ENCODE results near the gene NAA20.
A peak's percentile ranks its signal among the peaks of the same experiment; 100 is the strongest.

NAA20 gene

GRCh38 chr20:20070871-20071726, 53.9 kb downstream of the NAA20 start:
- Histone ChIP-seq H3K4ac (ENCODE audit: low read depth, low read length) (no peak overlapping the region), H3K4me1 (ENCODE audit: control insufficient read depth in 1 of 2, insufficient read depth in 2 of 2, low read length in 2 of 2) (peaks cover 4 to 10% of the 10 kb centered on the region in 2 experiments), H2BK12ac (ENCODE audit: low read length) (no peak overlapping the region), H3K36me3 (ENCODE audit: control insufficient read depth in 1 of 2, insufficient read depth in 2 of 2, low read length in 2 of 2) (no peaks in the 10 kb centered on the region), H3K23ac (ENCODE audit: low read length) (no peak overlapping the region), H4K91ac (ENCODE audit: low read depth, low read length) (no peak overlapping the region), H3K4me2 (ENCODE audit: low read length) (no peak overlapping the region), H3K9ac (ENCODE audit: low read length) (no peak overlapping the region), H2AK5ac (ENCODE audit: low read length) (no peak overlapping the region), H4K12ac (ENCODE audit: low read depth, low read length) (no peak overlapping the region), H2AFZ (ENCODE audit: insufficient read depth, low read length, poor library complexity) (no peak overlapping the region), H2BK5ac (ENCODE audit: low read depth, low read length, poor library complexity) (no peak overlapping the region), H3K27me3 (ENCODE audit: insufficient read depth, low read length) (no peaks in the 10 kb centered on the region), H3K18ac (ENCODE audit: low read length) (no peak overlapping the region), H4K8ac (ENCODE audit: low read depth, low read length) (no peak overlapping the region), H3K27ac (ENCODE audit: low read depth, low read length) (no peak overlapping the region), H3K79me1 (ENCODE audit: low read length) (no peaks in the 10 kb centered on the region), H3K4me3 (ENCODE audit: low read depth, low read length) (no peak overlapping the region), H2BK120ac (ENCODE audit: insufficient read depth, low read length, poor library complexity) (no peak overlapping the region), H3K14ac (ENCODE audit: low read length) (no peak overlapping the region), H3K79me2 (ENCODE audit: control insufficient read depth, insufficient read depth, low read length, poor library complexity) (no peaks in the 10 kb centered on the region), H3K9me3 (ENCODE audit: insufficient read depth, low read depth, low read length) (no peaks in the 10 kb centered on the region)
- peak; percentile 41 to 78 for DNase-seq
- no CpG with 5 or more reads among the region's 10 CpGs for WGBS (ENCODE audit: extremely low coverage, insufficient coverage, insufficient read length)

DNA sequence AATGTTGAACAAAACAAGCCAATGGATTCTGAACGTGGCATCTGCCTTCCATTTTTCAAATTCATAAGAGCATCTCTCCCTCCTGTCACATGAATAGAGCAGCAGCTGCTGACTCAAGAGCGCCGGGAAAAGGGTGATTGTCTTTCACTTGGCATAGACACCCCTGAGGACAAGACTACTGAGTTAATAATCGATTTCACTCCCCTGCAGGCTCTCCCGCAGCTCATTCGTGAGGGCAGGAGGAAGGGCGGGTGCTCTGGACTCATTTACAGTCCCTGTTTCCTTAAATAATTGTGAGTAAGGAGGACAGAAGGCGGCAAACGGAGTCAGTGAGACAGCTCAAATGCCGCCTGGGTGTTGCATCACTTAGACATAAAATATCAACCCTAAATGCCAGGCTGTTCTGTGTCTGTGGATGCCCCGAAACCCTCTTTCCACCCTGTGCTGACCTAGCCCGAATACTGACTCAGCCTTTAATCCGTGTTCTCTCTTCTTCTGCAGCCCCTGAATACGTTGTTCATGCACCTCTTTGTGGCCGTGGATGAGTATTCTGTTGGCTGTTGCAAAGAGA, 56.7 kb downstream of the NAA20 start:
- Histone ChIP-seq H2AK5ac (ENCODE audit: low read length) (no peak overlapping the region), H3K14ac (ENCODE audit: low read length) (no peak overlapping the region), H4K91ac (ENCODE audit: low read depth, low read length) (no peak overlapping the region), H3K36me3 (ENCODE audit: control insufficient read depth in 1 of 2, insufficient read depth in 2 of 2, low read length in 2 of 2) (no peaks in the 10 kb centered on the region), H3K9ac (ENCODE audit: low read length) (no peak overlapping the region), H3K23ac (ENCODE audit: low read length) (no peak overlapping the region), H3K79me1 (ENCODE audit: low read length) (no peaks in the 10 kb centered on the region), H2AFZ (ENCODE audit: insufficient read depth, low read length, poor library complexity) (no peak overlapping the region), H3K4me2 (ENCODE audit: low read length) (no peak overlapping the region), H3K9me3 (ENCODE audit: insufficient read depth, low read depth, low read length) (no peaks in the 10 kb centered on the region), H2BK12ac (ENCODE audit: low read length) (no peak overlapping the region), H4K12ac (ENCODE audit: low read depth, low read length) (no peak overlapping the region), H3K4ac (ENCODE audit: low read depth, low read length) (no peak overlapping the region), H2BK120ac (ENCODE audit: insufficient read depth, low read length, poor library complexity) (no peak overlapping the region), H3K18ac (ENCODE audit: low read length) (no peak overlapping the region), H3K27me3 (ENCODE audit: insufficient read depth, low read length) (no peaks in the 10 kb centered on the region), H4K8ac (ENCODE audit: low read depth, low read length) (no peak overlapping the region), H3K4me3 (ENCODE audit: low read depth, low read length) (no peak overlapping the region), H3K27ac (ENCODE audit: low read depth, low read length) (no peak overlapping the region), H3K79me2 (ENCODE audit: control insufficient read depth, insufficient read depth, low read length, poor library complexity) (no peaks in the 10 kb centered on the region), H3K4me1 (ENCODE audit: control insufficient read depth in 1 of 2, insufficient read depth in 2 of 2, low read length in 2 of 2) (peaks cover 4 to 7% of the 10 kb centered on the region in 2 experiments), H2BK5ac (ENCODE audit: low read depth, low read length, poor library complexity) (no peak overlapping the region)
- no peak for DNase-seq
- WGBS (ENCODE audit: extremely low coverage, insufficient coverage, insufficient read length) = no CpG with 5 or more reads among the region's 15 CpGs

DNA sequence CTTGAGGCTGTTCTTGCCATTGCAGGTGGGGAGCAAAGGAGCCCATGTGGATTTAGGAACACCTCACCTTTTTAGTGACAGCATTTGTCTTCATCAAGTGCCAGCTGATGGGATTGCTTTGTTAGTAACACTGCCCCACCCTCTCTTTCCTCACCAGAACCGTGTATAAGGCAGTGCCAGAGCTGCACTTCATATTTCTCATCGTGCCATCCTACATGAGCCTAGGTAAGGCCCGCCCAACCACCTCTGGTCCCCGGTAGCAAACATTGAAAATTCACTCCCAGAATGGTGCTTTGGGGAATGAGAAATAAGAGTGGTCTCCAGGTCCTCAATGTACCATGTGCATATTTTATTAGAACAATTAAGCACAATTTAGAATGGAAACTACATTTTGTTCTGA, 57.9 kb downstream of the NAA20 start:
- Histone ChIP-seq H4K8ac (ENCODE audit: low read depth, low read length) (no peak overlapping the region), H2AK5ac (ENCODE audit: low read length) (no peak overlapping the region), H3K9ac (ENCODE audit: low read length) (no peak overlapping the region), H3K14ac (ENCODE audit: low read length) (no peak overlapping the region), H3K36me3 (ENCODE audit: control insufficient read depth in 1 of 2, insufficient read depth in 2 of 2, low read length in 2 of 2) (no peaks in the 10 kb centered on the region), H3K9me3 (ENCODE audit: insufficient read depth, low read depth, low read length) (no peaks in the 10 kb centered on the region), H2BK5ac (ENCODE audit: low read depth, low read length, poor library complexity) (no peak overlapping the region), H3K18ac (ENCODE audit: low read length) (no peak overlapping the region), H2BK120ac (ENCODE audit: insufficient read depth, low read length, poor library complexity) (no peak overlapping the region), H2AFZ (ENCODE audit: insufficient read depth, low read length, poor library complexity) (no peak overlapping the region), H3K27me3 (ENCODE audit: insufficient read depth, low read length) (no peaks in the 10 kb centered on the region), H3K23ac (ENCODE audit: low read length) (no peak overlapping the region), H3K27ac (ENCODE audit: low read depth, low read length) (no peak overlapping the region), H3K4ac (ENCODE audit: low read depth, low read length) (no peak overlapping the region), H3K4me3 (ENCODE audit: low read depth, low read length) (no peak overlapping the region), H4K12ac (ENCODE audit: low read depth, low read length) (no peak overlapping the region), H3K4me1 (ENCODE audit: control insufficient read depth in 1 of 2, insufficient read depth in 2 of 2, low read length in 2 of 2) (peaks cover 4 to 7% of the 10 kb centered on the region in 2 experiments), H3K79me2 (ENCODE audit: control insufficient read depth, insufficient read depth, low read length, poor library complexity) (no peaks in the 10 kb centered on the region), H3K79me1 (ENCODE audit: low read length) (no peaks in the 10 kb centered on the region), H4K91ac (ENCODE audit: low read depth, low read length) (no peak overlapping the region), H2BK12ac (ENCODE audit: low read length) (no peak overlapping the region), H3K4me2 (ENCODE audit: low read length) (no peak overlapping the region)
- WGBS (ENCODE audit: extremely low coverage, insufficient coverage, insufficient read length) = no CpG with 5 or more reads among the region's 4 CpGs
- DNase-seq = no peak

GRCh38 chr20:20076297-20077065, 59.3 kb downstream of the NAA20 start:
- H3K14ac ChIP-seq (ENCODE audit: low read length) = no peak overlapping the region
- H2BK12ac ChIP-seq (ENCODE audit: low read length) = no peak overlapping the region
- H3K27ac ChIP-seq (ENCODE audit: low read depth, low read length) = no peak overlapping the region
- peak; percentile 36 to 87 for DNase-seq
- H3K4me3 ChIP-seq (ENCODE audit: low read depth, low read length) = no peak overlapping the region
- H3K23ac ChIP-seq (ENCODE audit: low read length) = no peak overlapping the region
- H4K8ac ChIP-seq (ENCODE audit: low read depth, low read length) = no peak overlapping the region
- no peaks in the 10 kb centered on the region for H3K9me3 ChIP-seq (ENCODE audit: insufficient read depth, low read depth, low read length)
- no peak overlapping the region for H3K4ac ChIP-seq (ENCODE audit: low read depth, low read length)
- no peaks in the 10 kb centered on the region for H3K79me2 ChIP-seq (ENCODE audit: control insufficient read depth, insufficient read depth, low read length, poor library complexity)
- no peak overlapping the region for H3K18ac ChIP-seq (ENCODE audit: low read length)
- H4K91ac ChIP-seq (ENCODE audit: low read depth, low read length) = no peak overlapping the region
- no peak overlapping the region for H2BK5ac ChIP-seq (ENCODE audit: low read depth, low read length, poor library complexity)
- no peak overlapping the region for H3K9ac ChIP-seq (ENCODE audit: low read length)
- no peak overlapping the region for H4K12ac ChIP-seq (ENCODE audit: low read depth, low read length)
- no CpG with 5 or more reads among the region's 9 CpGs for WGBS (ENCODE audit: extremely low coverage, insufficient coverage, insufficient read length)
- no peaks in the 10 kb centered on the region for H3K79me1 ChIP-seq (ENCODE audit: low read length)
- H2BK120ac ChIP-seq (ENCODE audit: insufficient read depth, low read length, poor library complexity) = no peak overlapping the region
- no peak overlapping the region for H2AK5ac ChIP-seq (ENCODE audit: low read length)
- H2AFZ ChIP-seq (ENCODE audit: insufficient read depth, low read length, poor library complexity) = no peak overlapping the region
- no peak overlapping the region for H3K4me2 ChIP-seq (ENCODE audit: low read length)
- no peaks in the 10 kb centered on the region for H3K4me1 ChIP-seq (ENCODE audit: control insufficient read depth in 1 of 2, insufficient read depth in 2 of 2, low read length in 2 of 2)
- H3K27me3 ChIP-seq (ENCODE audit: insufficient read depth, low read length) = no peaks in the 10 kb centered on the region
- H3K36me3 ChIP-seq (ENCODE audit: control insufficient read depth in 1 of 2, insufficient read depth in 2 of 2, low read length in 2 of 2) = no peaks in the 10 kb centered on the region

Data from trophoblast cell (in vitro differentiated cells and primary cell).